ENCODE results near the gene MFSD1. TPM values are rescaled to one million over a fixed set of nuclear protein-coding genes. Genes with fewer than 3 reads are reported as not detected.

Gene MFSD1
- total and polyA plus RNA-seq, 7 experiments from 2014 or later: 24.6 to 66.0 (median 41.1) TPM

- DNase-seq (no peak), ATAC-seq (no peak)
- ChIA-PET CTCF (no interaction called here), POLR2A (no interaction called here)
- Histone ChIP-seq H3K4me1 (ENCODE audit: control insufficient read depth in 2 of 2, insufficient read depth in 2 of 2, low read length in 2 of 2) (no peaks in the 10 kb centered on the region), H3K4me3 (ENCODE audit: low read length) (no peak overlapping the region), H3K36me3 (ENCODE audit: control insufficient read depth in 2 of 3, insufficient read depth in 3 of 3, low read length in 3 of 3) (no peaks in the 10 kb centered on the region), H3K9me3 (ENCODE audit: control insufficient read depth in 2 of 3, low read length in 3 of 3) (no peaks in the 10 kb centered on the region), H3K27me3 (ENCODE audit: control insufficient read depth in 2 of 2, insufficient read depth in 2 of 2, low read length in 2 of 2) (no peaks in the 10 kb centered on the region), H3K27ac (ENCODE audit: low read depth, low read length) (no peak overlapping the region)
- peaks cover 0 to 16% (median 6%) of the 10 kb centered on the region in 5 donors for H3K36me3 Mint-ChIP-seq
- H3K27me3 Mint-ChIP-seq: peaks cover 0 to 4% (median 0%) of the 10 kb centered on the region in 5 donors
- H3K4me1 Mint-ChIP-seq: peaks cover 0 to 13% (median 0%) of the 10 kb centered on the region in 7 donors
- H3K27ac Mint-ChIP-seq: no peak overlapping the region
- intact Hi-C loops (cut with micrococcal nuclease): no loop called here
- peaks cover 0 to 5% (median 0%) of the 10 kb centered on the region in 11 donors for H3K9me3 Mint-ChIP-seq
- no peak overlapping the region for H3K4me3 Mint-ChIP-seq
Observed at GRCh38 chr3:158863247-158863646, 61.4 kb downstream of the MFSD1 start.

- ChIA-PET POLR2A (no interaction called here), CTCF (no interaction called here)
- H3K4me1 Mint-ChIP-seq: peaks cover 0 to 13% (median 0%) of the 10 kb centered on the region in 7 donors
Observed at GRCh38 chr3:158864492-158864891, 62.6 kb downstream of the MFSD1 start.

GRCh38 chr3:158875700-158876099 lies 73.8 kb downstream of the MFSD1 start:
- Histone ChIP-seq H3K27me3 (ENCODE audit: control insufficient read depth in 2 of 2, insufficient read depth in 2 of 2, low read length in 2 of 2) (no peaks in the 10 kb centered on the region), H3K4me1 (ENCODE audit: control insufficient read depth in 2 of 2, insufficient read depth in 2 of 2, low read length in 2 of 2) (no peaks in the 10 kb centered on the region), H3K27ac (ENCODE audit: low read depth, low read length) (no peak overlapping the region), H3K9me3 (ENCODE audit: control insufficient read depth in 2 of 3, low read length in 3 of 3) (no peaks in the 10 kb centered on the region), H3K36me3 (ENCODE audit: control insufficient read depth in 2 of 3, insufficient read depth in 3 of 3, low read length in 3 of 3) (no peaks in the 10 kb centered on the region), H3K4me3 (ENCODE audit: low read length) (no peak overlapping the region)
- Mint-ChIP-seq H3K27me3 (no peaks in the 10 kb centered on the region), H3K4me3 (no peak overlapping the region), H3K27ac (no peak overlapping the region), H3K36me3 (peaks cover 0 to 22% (median 0%) of the 10 kb centered on the region in 5 donors), H3K9me3 (no peaks in the 10 kb centered on the region), H3K4me1 (no peaks in the 10 kb centered on the region)
- CTCF ChIA-PET: no interaction called here
- ATAC-seq (no peak), DNase-seq (no peak)
- POLR2A ChIA-PET: no interaction called here
- intact Hi-C loops (cut with micrococcal nuclease): no loop called here

More at GRCh38 chr3:158864492-158864891, 62.6 kb downstream of the MFSD1 start:
- intact Hi-C loops (cut with micrococcal nuclease): no loop called here
- no peaks in the 10 kb centered on the region for H3K4me1 ChIP-seq (ENCODE audit: control insufficient read depth in 2 of 2, insufficient read depth in 2 of 2, low read length in 2 of 2)
- peaks cover 0 to 5% (median 0%) of the 10 kb centered on the region in 11 donors for H3K9me3 Mint-ChIP-seq
- no peak overlapping the region for H3K27ac Mint-ChIP-seq
- no peak overlapping the region for H3K4me3 Mint-ChIP-seq
- no peaks in the 10 kb centered on the region for H3K9me3 ChIP-seq (ENCODE audit: control insufficient read depth in 2 of 3, low read length in 3 of 3)
- H3K36me3 ChIP-seq (ENCODE audit: control insufficient read depth in 2 of 3, insufficient read depth in 3 of 3, low read length in 3 of 3): no peaks in the 10 kb centered on the region
- H3K27me3 ChIP-seq (ENCODE audit: control insufficient read depth in 2 of 2, insufficient read depth in 2 of 2, low read length in 2 of 2): no peaks in the 10 kb centered on the region
- DNase-seq (no peak), ATAC-seq (no peak)
- H3K36me3 Mint-ChIP-seq: peaks cover 0 to 19% (median 6%) of the 10 kb centered on the region in 5 donors
- peaks cover 0 to 4% (median 0%) of the 10 kb centered on the region in 5 donors for H3K27me3 Mint-ChIP-seq
- H3K4me3 ChIP-seq (ENCODE audit: low read length): no peak overlapping the region
- H3K27ac ChIP-seq (ENCODE audit: low read depth, low read length): no peak overlapping the region

Other genes starting within 250 kb of the MFSD1 start
- gene MLF1, start 230.9 kb upstream of the MFSD1 start, total RNA-seq: 1 to 10 TPM in 2 of 5 experiments, under 1 TPM in 2, not detected in 1; 0.56 to 3.6 (median 0.84) TPM
- under 1 TPM in 1 of 2 donors, not detected in 1; 0.85 TPM for gene MLF1, start 230.9 kb upstream of the MFSD1 start, polyA plus RNA-seq
- gene GFM1, start 157.5 kb upstream of the MFSD1 start, total RNA-seq: 10 to 100 TPM; 36.4 to 43.4 (median 41.8) TPM
- gene GFM1, start 157.5 kb upstream of the MFSD1 start, polyA plus RNA-seq: 10 to 100 TPM; 32.9 to 41.1 TPM
- 10 to 100 TPM in 1 of 5 experiments, 1 to 10 TPM in 4; 2.1 to 10.9 (median 6.0) TPM for gene LXN, start 129.4 kb upstream of the MFSD1 start, total RNA-seq
- 10 to 100 TPM; 15.9 to 18.8 TPM for gene LXN, start 129.4 kb upstream of the MFSD1 start, polyA plus RNA-seq
- gene RARRES1, start 69.6 kb upstream of the MFSD1 start, total RNA-seq: not detected
- gene RARRES1, start 69.6 kb upstream of the MFSD1 start, polyA plus RNA-seq: not detected